PFSK-1 (cell line): ENCODE results near the gene MICALL2.

ENCODE experiments used
- FOXP2 ChIP-seq: optimal IDR thresholded peaks from 2 replicates; pipeline ENCODE3; 2011; ENCODE audit warnings: borderline replicate concordance, control low read depth, inconsistent platforms; ENCODE audit not compliant: insufficient read depth; ENCODE audit errors: extremely low read length, extremely low read depth
- POLR2AphosphoS5 ChIP-seq: IDR thresholded peaks from 2 replicates; pipeline ENCODE4 v1.6.1; 2012; ENCODE audit warnings: low read depth, mild to moderate bottlenecking, control low read depth, low read length, moderate library complexity
- REST ChIP-seq, 2 experiments: IDR thresholded peaks; 2 replicates each; pipeline versions ENCODE4 v1.6.1 to v1.8.0; 2011 to 2012; ENCODE audit warnings: low read depth in 2 of 2, low read length in 2 of 2, control low read depth in 1 of 2, inconsistent platforms in 1 of 2, mild to moderate bottlenecking in 1 of 2, moderate library complexity in 1 of 2; ENCODE audit not compliant: insufficient read depth in 1 of 2
- SIN3A ChIP-seq: IDR thresholded peaks from 2 replicates; pipeline ENCODE4 v1.6.1; 2012; ENCODE audit warnings: mild to moderate bottlenecking, low read length, moderate library complexity, borderline replicate concordance; ENCODE audit not compliant: insufficient read depth
- TAF1 ChIP-seq: IDR thresholded peaks from 2 replicates; pipeline ENCODE4 v1.6.1; 2012; ENCODE audit warnings: low read length, control low read depth, borderline replicate concordance; ENCODE audit not compliant: insufficient read depth

The MICALL2 gene

GRCh38 chr7:1503390-1503789 is 44.1 kb upstream of the MICALL2 start:
- TF ChIP-seq POLR2AphosphoS5 = no peak
- no peak for TF ChIP-seq FOXP2
- no peak for TF ChIP-seq TAF1
- TF ChIP-seq SIN3A = no peak

DNA sequence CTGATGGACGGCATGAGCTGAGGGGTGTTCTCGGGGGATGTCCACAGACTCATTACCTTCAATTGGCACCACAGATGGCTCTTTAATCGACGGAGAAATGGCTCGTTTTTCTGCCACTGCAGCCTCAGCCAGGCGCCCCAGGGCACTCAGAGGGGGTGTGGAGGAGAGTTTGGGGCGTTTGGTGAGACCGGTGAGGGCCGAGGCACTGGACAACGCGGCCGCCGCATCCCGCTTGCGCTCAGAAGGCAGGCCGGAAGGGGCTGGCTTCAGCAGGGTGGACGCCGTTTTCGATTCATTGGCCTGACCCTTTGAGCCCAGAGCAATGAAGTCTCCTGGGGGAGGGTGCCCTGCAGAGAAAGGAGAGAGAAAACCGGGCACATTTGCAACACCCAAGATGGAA is 43.6 kb upstream of the MICALL2 start:
- TF ChIP-seq SIN3A (no peak), REST (IDR thresholded peaks at IDR 0.05; ENCODE audit: insufficient read depth in 1 of 2, low read depth in 2 of 2, low read length in 2 of 2) (no peak), POLR2AphosphoS5 (no peak), TAF1 (no peak), FOXP2 (no peak)

DNA sequence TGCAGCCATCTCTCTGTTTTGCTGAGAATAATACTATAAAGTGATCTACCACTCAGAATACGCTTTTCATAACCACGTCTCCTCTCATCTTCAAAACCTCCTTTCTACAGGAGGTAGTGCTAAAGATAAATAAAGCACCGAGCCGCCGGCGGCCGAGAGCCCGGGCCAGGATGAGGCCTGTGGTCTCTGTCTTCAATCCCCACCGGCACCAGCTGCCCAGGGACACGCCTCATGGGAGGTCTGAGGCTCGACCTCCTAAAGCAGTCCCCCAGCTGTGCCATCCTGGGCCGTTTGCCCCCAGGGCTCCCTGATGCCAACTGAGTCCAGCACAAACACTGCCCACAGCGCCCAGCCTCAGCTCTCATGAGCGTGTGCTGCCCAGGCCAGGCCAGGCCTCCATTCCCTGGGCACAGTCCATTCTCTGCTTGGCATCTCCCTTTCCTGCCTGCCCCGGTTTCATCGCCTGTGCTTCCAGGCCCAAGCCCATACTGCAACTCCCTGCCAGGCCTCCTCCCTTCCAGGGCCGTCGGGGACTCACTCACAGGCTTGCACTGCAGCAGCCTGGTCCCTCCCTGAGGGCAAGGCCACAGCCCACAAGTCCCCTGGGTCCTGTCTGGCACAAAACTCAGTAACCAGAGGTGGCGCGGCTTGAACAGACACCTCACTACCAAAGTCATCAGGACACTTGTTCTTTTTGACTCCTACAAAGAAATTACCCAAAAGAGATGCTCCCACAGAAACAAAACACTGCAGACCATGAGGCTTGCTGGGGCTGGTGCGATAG is 42.4 kb upstream of the MICALL2 start:
- TF ChIP-seq POLR2AphosphoS5 = no peak
- no peak for TF ChIP-seq FOXP2
- TF ChIP-seq REST (IDR thresholded peaks at IDR 0.05; ENCODE audit: insufficient read depth in 1 of 2, low read depth in 2 of 2, low read length in 2 of 2) = no peak

GRCh38 chr7:1500064-1500807 is 41.0 kb upstream of the MICALL2 start:
- TF ChIP-seq REST (IDR thresholded peaks at IDR 0.05; ENCODE audit: insufficient read depth in 1 of 2, low read depth in 2 of 2, low read length in 2 of 2) = no peak
- no peak for TF ChIP-seq SIN3A
- TF ChIP-seq FOXP2 = no peak
- no peak for TF ChIP-seq POLR2AphosphoS5
- TF ChIP-seq TAF1 = no peak

GRCh38 chr7:1499367-1500029 is 40.2 kb upstream of the MICALL2 start:
- no peak for TF ChIP-seq SIN3A
- no peak for TF ChIP-seq POLR2AphosphoS5
- no peak for TF ChIP-seq TAF1
- no peak for TF ChIP-seq REST (IDR thresholded peaks at IDR 0.05; ENCODE audit: insufficient read depth in 1 of 2, low read depth in 2 of 2, low read length in 2 of 2)
- TF ChIP-seq FOXP2 = no peak
